GM12891 (cell line): Measurements from ENCODE around the gene MRPL32.

Source experiments
- PAX5 ChIP-seq: IDR thresholded peaks from 2 replicates; pipeline ENCODE4 v1.6.1; 2011; ENCODE audit warnings: low read length, moderate library complexity, mild to moderate bottlenecking; ENCODE audit not compliant: insufficient read depth, severe bottlenecking
- POLR2AphosphoS5 ChIP-seq: IDR thresholded peaks from 2 replicates; pipeline ENCODE4 v1.6.1; 2011; ENCODE audit warnings: low read depth, low read length, control low read depth

DNA sequence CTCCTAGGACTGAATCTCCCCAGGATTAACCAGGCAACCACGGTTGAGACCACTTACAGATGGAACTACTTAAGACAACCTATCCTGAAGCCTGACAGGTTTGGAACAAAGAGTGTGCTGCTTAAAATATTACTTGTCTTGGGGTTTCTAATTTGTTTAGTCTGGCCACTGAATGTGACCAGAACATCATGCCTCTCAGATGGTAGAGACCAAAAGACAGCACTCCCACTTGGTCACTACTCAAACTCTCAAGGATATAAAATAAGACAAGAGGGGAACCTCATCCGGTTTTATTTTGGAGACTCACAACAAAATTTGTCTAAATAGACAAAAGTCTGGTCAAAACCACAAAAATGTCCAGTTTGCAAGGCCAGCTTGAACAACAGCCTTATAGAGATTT, 15.3 kb downstream of the MRPL32 start:
- TF ChIP-seq PAX5 (no peak), POLR2AphosphoS5 (no peak)
